GM12875 (cell line): ENCODE measurements around the gene PLEKHG2.
"Not testable (repeated sequence)": the region's sequence is repeated elsewhere in the genome, so short reads cannot be mapped to it uniquely, and the experiment has no call there.

Source experiments
- H3K4me3 ChIP-seq: one replicate; pipeline ENCODE4 v1.5.1; 2011; ENCODE audit warnings: low read depth, low read length, control low read depth
- TF ChIP-seq, protein P1 (sequence below): IDR thresholded peaks from 2 replicates; pipeline ENCODE4 v1.5.1; 2011; ENCODE audit warnings: low read depth, mild to moderate bottlenecking, control low read depth, inconsistent platforms, low read length, moderate library complexity, borderline replicate concordance; ENCODE audit not compliant: insufficient read depth

The PLEKHG2 gene

DNA sequence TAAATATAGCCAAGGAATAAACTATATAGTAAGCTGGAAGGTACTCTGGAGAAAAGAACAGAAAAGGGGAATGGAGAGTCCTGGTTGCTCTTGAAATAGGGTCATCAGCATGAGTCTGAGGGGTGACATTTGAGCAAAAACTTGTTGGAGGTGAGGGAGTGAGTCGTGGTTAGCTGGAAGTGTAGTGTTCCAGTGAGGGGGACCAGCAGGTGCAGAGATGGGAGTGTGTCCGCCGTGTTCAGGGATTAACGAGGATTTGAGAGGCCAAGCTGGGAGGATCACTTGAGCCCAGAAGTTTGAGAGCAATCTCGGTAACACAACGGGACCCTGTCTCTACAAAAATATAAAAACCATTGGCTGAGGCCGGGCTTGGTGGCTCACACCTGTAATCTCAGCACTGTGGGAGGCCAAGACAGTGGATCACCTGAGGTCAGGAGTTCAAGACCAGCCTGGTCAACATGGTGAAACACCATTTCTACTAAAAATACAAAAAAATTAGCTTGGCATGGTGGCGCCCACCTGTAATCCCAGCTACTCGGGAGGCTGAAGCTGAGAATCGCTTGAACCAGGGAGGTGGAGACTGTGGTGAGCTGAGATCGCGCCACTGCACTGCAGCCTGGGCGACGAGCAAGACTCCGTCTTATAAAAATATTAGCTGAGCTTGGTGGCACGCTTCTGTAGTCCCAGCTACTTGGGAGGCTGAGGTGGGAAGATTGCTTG, 34.1 kb downstream of the PLEKHG2 start:
- H3K4me3 ChIP-seq = peak overlapping the region; percentile 99
- TF ChIP-seq, protein P1, sequence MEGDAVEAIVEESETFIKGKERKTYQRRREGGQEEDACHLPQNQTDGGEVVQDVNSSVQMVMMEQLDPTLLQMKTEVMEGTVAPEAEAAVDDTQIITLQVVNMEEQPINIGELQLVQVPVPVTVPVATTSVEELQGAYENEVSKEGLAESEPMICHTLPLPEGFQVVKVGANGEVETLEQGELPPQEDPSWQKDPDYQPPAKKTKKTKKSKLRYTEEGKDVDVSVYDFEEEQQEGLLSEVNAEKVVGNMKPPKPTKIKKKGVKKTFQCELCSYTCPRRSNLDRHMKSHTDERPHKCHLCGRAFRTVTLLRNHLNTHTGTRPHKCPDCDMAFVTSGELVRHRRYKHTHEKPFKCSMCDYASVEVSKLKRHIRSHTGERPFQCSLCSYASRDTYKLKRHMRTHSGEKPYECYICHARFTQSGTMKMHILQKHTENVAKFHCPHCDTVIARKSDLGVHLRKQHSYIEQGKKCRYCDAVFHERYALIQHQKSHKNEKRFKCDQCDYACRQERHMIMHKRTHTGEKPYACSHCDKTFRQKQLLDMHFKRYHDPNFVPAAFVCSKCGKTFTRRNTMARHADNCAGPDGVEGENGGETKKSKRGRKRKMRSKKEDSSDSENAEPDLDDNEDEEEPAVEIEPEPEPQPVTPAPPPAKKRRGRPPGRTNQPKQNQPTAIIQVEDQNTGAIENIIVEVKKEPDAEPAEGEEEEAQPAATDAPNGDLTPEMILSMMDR = no peak

- TF ChIP-seq, protein P1 = no peak
- H3K4me3 ChIP-seq = peak overlapping the region; percentile 32
Observed at GRCh38 chr19:39448271-39448670, 35.8 kb downstream of the PLEKHG2 start.

GRCh38 chr19:39449116-39449797, 36.8 kb downstream of the PLEKHG2 start:
- TF ChIP-seq, protein P1 = no peak
- H3K4me3 ChIP-seq = peak overlapping the region; percentile 15

GRCh38 chr19:39451257-39451656, 38.8 kb downstream of the PLEKHG2 start:
- H3K4me3 ChIP-seq = not testable (repeated sequence)

DNA sequence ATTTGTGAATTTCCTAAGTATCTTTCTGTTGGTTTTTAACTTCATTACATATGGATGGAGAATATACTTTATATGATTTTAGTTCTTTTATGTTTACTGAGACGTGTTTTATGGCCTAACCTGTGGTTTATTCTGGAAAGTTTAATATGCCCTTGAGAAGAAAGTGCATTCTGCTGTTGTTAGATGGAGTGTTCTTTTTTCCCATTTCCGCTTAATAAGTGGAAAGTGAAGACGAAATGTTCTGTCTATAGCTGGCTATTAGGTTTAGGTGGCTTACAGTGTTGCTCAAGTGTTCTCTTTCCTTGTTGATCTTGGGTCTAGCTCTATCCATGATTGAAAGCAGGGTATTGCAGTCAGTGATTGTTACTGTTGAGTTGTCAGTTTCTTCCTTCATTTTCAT, 50.9 kb downstream of the PLEKHG2 start:
- no peak overlapping the region for H3K4me3 ChIP-seq
- TF ChIP-seq, protein P1 = no peak

GRCh38 chr19:39465956-39466747, 53.7 kb downstream of the PLEKHG2 start:
- H3K4me3 ChIP-seq = peak overlapping the region; percentile 5
- TF ChIP-seq, protein P1 = no peak

DNA sequence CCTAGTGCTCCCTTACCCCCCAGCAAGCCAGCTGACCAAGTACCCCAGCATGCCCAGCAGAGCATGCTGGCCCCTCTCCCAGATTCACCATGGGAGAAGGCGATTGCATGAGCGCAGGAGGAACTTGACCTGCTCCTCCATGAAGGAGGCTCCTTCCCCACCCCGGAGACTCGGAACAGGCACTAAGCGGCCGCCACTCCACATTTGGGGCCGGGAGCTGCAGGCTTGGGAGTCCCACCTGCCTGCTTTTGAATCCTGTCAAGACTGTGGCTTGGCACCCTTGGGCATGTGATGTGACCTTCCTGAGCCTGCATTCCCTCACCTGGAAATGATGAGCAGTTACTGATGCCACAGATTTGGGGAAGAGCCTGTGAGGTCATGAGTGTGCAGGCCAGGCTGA, 55.5 kb downstream of the PLEKHG2 start:
- H3K4me3 ChIP-seq = no peak overlapping the region
- TF ChIP-seq, protein P1 = no peak
